22Rv1 (cell line): Measurements from ENCODE around the gene BFSP2.
"Not testable (repeated sequence)": the region's sequence is repeated elsewhere in the genome, so short reads cannot be mapped to it uniquely, and the experiment has no call there.

ENCODE experiments used
- CTCF ChIP-seq: fragments of 450-650 bp; IDR thresholded peaks from 2 replicates; pipeline ENCODE4 v1.5.1; 2017; ENCODE audit warnings: mild to moderate bottlenecking
- ZFX ChIP-seq: fragments of 450-650 bp; IDR thresholded peaks from 2 replicates; pipeline ENCODE4 v1.6.1; 2017; ENCODE audit warnings: antibody characterized with exemption, borderline replicate concordance

- TF ChIP-seq CTCF, ZFX: not testable (repeated sequence)
Observed at GRCh38 chr3:133473472-133474191, 73.8 kb downstream of the BFSP2 start.
